K562 treated with DMSO at 1 percent for 4 hours (cell line): ENCODE results near the gene OR4K15. TPM values are rescaled to one million over a fixed set of nuclear protein-coding genes. Genes with fewer than 3 reads are reported as not detected.

Experiments
- total RNA-seq: library from RNA; unstranded; fragments of 300-600 nt; gene quantifications from 2 replicates; pipeline ENCODE4 v1.2.3, GENCODE V29; 2022; ENCODE audit not compliant: insufficient read depth

OR4K15 gene, protein sequence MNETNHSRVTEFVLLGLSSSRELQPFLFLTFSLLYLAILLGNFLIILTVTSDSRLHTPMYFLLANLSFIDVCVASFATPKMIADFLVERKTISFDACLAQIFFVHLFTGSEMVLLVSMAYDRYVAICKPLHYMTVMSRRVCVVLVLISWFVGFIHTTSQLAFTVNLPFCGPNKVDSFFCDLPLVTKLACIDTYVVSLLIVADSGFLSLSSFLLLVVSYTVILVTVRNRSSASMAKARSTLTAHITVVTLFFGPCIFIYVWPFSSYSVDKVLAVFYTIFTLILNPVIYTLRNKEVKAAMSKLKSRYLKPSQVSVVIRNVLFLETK
- not detected in 2 replicates for total RNA-seq

DNA sequence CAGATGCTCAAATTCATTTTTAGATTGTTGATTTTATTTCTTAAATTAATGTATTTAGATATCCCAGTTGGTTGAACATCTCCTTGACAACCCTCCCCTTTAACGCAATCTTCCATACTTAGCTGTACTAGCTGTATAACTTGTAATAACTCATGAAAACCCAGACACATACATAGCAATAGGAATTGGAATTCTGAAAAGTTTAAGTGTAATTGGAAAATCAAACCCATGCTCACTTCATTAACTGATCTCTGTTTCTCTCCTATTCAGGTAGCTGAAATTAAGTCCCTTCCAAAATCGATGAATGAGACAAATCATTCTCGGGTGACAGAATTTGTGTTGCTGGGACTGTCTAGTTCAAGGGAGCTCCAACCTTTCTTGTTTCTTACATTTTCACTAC lies at the start of gene OR4K15:
TSS of gene OR4K15 (plus strand) at position 301 of the 400 bp plus-strand sequence. CDS start at position 301, 0 bp downstream.

DNA sequence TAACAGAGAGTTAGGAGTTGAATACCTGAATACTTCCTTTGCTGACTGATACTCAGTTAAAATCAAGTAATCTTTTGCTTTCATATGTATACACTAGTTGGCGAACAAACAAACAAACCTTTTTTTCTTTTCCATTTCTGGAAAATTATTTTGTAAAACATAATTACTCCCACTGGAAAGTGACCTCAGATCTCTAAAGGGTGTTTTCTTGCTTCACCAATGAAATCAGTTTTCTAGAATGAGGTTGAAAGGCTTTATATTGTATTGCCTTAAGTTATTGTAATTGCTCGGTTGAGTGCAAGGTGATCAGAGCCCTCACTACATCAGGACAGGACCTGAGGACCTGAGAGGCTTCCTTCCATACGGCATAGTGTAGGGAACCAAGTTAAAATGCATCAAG lies 44.8 kb upstream of the OR4K15 start, which contains the start of gene OR4K1:
TSS of gene OR4K1 (plus strand) at position 301 of the 400 bp plus-strand sequence. CDS start 4,750 bp downstream, outside the sequence.

DNA sequence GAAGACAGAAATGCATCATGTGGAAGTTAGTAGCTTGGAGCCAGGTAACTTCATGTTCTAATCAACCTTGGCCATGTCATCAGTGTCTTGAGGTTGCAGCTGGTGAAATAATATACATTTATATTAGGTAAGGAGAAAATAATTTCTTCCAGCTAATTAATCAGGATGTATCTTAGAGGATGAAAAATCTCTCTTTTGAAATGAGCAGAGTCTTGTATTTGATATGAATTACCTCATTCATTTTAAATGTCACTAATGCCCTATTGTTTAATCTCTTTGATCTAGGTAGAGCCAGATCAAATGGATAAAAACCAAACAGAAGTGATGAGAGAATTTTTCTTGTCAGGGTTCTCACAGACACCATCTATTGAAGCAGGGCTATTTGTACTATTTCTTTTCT lies 26.5 kb downstream of the OR4K15 start, which contains the start of gene OR4Q2:
TSS of gene OR4Q2 (plus strand) at position 301 of the 400 bp plus-strand sequence.

DNA sequence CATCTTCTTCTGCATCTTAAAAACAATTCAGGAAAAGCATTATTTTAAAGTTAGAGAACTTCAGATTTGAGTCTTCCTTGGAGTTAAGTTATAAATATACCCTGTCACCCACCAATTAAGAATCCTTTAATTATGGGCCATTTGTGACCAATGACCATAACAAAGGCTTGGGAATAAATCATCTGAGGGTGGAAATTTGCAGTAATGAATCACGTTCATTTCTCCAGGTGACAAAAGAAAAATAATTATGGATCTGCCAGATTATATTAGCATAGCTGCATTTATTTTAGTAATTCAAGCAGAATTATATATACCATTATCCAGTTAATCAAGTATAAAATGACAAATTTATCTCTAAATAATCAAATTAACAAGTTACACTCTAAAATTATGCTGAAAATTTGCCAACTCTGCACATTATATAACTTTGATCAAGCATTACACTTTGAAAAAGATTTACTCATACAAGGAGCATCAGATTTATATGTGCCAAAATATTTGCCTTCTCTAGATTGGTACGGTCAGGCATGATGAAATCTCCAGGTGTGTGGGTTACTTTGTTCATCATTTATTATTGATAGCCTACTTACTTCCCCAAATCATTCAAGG lies 44.0 kb downstream of the OR4K15 start, which contains the start of gene OR4K14:
TSS of gene OR4K14 (minus strand) at position 51 of the 609 bp plus-strand sequence. CDS start 4,114 bp downstream, outside the sequence.

Other genes starting within 250 kb of the OR4K15 start
- not detected in 2 replicates for gene OR4Q3, start 232.0 kb upstream of the OR4K15 start, total RNA-seq
- not detected in 2 replicates for gene OR4M1, start 202.1 kb upstream of the OR4K15 start, total RNA-seq
- gene OR4N2, start 171.8 kb upstream of the OR4K15 start, total RNA-seq = not detected in 2 replicates
- not detected in 2 replicates for gene OR4K2, start 100.4 kb upstream of the OR4K15 start, total RNA-seq
- gene OR4K5, start 55.0 kb upstream of the OR4K15 start, total RNA-seq = not detected in 2 replicates
- not detected in 2 replicates for gene OR4K1, start 44.7 kb upstream of the OR4K15 start, total RNA-seq
- not detected in 2 replicates for gene OR4Q2, start 26.6 kb downstream of the OR4K15 start, total RNA-seq
- not detected in 2 replicates for gene OR4K14, start 43.7 kb downstream of the OR4K15 start, total RNA-seq
- gene OR4K13, start 60.4 kb downstream of the OR4K15 start, total RNA-seq = not detected in 2 replicates
- not detected in 2 replicates for gene OR4L1, start 84.5 kb downstream of the OR4K15 start, total RNA-seq
- gene OR4K17, start 135.1 kb downstream of the OR4K15 start, total RNA-seq = not detected in 2 replicates
- not detected in 2 replicates for gene OR4N5, start 163.2 kb downstream of the OR4K15 start, total RNA-seq
- not detected in 2 replicates for gene OR11G2, start 215.3 kb downstream of the OR4K15 start, total RNA-seq
- gene OR11H6, start 248.1 kb downstream of the OR4K15 start, total RNA-seq = not detected in 2 replicates